Stimulated activated CD8-positive, alpha-beta memory T cell treated with anti-CD3 and anti-CD28 coated beads, Interleukin-7, amount 100 ng/mL, for 48 hours (primary cell): ENCODE measurements around the gene OR52E5.

Experiments used
- DNase-seq, 2 donors: peaks; one replicate each; pipeline ENCODE4 v3.0.0-alpha.2; 2020; ENCODE audit warnings: low read depth in 1 of 2; ENCODE audit errors: extremely low read depth in 1 of 2

Gene OR52E5

DNA sequence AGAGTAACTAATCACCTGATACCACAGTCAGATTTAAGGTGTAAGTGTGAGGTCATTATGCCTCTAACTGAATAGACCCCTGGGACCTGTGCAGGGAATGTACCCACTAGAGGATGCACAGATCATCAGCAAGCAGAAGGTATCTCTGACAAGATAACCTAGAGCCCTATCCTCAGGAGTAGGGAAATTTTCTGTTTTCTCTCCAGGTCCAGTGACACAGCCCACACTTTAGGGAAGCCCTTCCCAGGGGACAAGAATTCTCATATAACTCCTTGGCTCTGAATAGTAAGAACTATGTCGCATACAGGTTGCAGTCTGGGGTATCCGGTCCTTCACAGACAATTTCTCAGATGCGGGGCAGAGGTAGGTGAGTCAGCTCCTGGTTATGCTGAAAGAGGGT is at the start of gene OR52E5:
TSS of gene OR52E5 (plus strand) at position 301 of the 400 bp plus-strand sequence. CDS start 7,569 bp downstream, outside the sequence.
- no peak for DNase-seq

DNA sequence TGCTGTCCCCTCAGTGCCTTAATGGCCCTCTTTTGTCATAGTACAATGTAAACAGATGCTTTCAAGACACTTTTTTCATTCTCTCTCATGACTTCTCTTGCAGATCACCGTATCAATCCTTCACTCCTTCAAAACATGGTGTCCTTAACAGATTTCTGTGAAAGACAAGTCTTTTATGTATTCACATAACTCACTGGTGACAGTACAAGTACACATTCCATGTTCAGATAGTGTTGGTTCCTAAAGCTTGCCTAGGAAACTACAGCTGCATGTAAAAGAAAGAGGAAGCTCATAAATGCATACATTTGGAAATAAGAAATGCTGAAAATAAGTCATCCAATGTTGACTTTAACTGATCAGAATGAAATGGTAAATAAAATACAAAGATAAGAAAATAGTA is 46.3 kb upstream of the OR52E5 start:
- DNase-seq, result no peak

DNA sequence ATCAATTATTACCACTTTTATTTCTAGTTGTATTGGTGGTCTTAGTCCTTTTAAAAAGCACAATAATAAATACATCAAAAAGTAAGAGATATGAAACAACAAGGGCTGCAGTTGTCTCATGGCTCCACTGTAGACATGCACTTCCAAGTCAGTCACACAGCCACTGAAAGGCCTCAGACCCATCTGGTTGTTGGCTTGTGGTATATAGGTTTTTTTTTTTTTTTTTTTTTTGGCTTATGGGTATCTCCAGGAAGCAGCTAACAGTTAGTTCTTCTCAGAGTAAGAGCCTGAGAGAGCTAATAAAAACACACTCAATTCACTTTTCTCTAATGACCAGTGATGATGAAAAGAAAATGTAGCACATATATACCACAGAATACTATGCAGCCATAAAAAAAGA is 45.3 kb upstream of the OR52E5 start:
- no peak for DNase-seq

DNA sequence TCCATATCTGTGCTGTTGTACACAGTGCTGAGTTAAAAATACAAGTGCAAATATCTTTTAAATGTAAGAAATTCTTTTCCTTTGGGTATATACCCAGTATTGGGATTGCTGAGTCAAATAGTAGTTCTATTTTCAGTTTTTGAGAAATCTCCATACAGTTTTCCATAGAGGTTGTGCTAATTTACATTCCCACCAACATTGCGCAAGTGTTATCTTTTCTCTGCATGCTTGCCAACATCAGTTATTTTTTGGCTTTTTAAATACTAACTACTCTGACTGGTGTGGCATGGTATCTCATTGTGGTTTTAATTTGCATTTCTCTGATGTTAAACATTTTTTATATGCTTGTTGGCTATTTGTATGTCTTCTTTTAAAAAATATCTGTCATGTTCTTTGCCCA is 42.0 kb upstream of the OR52E5 start:
- no peak for DNase-seq

DNA sequence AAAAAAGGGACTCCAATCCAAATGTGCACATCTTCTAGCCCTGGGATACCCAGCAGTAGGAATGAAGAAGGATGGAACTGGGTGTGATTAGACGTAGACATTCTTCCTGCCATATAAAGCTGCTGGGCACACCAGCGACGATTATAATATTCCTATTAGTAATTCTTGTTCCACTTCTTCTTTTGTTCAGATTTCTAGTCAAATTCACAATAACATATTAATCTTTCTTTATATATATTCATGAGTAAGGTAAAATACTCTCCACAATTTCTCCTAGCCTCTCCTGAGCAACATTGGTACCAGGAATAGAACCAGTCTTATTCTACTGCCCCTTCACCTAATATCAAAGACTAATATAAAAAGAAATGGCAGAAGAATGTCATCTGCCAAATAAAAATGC is 35.4 kb upstream of the OR52E5 start, which contains the start of gene OR52E8:
TSS of gene OR52E8 (minus strand) at position 101 of the 400 bp plus-strand sequence. CDS start at position 101, 0 bp downstream.
- no peak for DNase-seq

DNA sequence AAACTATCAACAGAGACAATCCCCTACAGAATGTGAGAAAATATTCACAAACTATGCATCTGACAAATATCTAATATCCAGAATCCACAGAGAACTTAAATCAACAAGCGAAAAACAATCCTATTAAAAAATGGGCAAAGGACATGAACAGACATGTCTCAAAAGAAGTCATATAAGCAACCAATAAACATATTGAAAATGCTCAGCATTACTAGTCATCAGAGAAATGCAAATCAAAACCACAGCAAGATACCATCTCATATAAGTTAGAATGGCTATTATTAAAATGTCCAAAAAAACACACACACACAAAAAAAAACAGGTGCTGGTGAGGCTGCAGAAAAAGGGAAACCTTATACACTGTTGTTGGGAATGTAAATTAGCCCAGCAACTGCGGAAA is 27.2 kb upstream of the OR52E5 start:
- no peak for DNase-seq

DNA sequence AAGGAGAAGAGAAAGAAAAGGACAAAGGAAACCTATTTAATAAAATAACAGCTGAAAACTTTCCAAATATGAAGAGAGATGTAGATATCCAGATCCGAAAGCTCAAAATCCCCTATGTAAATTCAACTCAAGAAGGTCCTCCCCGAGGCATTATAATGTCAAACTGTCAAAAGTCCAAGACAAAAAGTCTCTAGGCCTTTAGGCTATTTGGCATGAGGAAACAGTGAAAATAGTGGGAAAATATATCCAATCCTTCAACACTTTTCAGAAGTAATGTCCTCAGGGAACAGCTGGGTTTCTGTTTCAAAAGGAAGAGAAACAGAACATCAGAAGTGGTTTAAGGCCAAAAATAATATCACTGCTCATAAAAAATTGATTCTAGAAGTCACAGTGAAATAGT is 14.4 kb upstream of the OR52E5 start:
- no peak for DNase-seq

DNA sequence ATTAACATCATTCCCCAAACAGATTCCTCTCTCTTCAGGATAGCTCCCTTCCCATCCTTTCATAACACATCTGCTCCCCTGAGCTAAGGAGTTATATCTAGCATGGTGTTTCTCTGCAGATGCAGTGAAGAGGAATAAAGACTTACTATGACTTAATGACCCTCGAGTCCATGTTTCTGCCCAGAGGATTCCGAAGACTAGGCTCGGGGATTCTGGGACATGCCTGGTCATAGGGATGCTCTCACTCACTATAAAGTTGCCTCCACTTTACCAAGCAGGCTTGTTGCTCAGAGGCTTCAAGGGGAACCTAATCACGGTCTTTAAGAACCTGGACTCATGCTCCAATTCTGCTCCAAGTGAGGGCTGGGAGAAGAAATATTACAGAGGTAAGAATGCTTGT is 12.7 kb upstream of the OR52E5 start, which contains the start of gene OR52E4:
TSS of gene OR52E4 (plus strand) at position 301 of the 400 bp plus-strand sequence. CDS start 3,664 bp downstream, outside the sequence.
- no peak for DNase-seq

DNA sequence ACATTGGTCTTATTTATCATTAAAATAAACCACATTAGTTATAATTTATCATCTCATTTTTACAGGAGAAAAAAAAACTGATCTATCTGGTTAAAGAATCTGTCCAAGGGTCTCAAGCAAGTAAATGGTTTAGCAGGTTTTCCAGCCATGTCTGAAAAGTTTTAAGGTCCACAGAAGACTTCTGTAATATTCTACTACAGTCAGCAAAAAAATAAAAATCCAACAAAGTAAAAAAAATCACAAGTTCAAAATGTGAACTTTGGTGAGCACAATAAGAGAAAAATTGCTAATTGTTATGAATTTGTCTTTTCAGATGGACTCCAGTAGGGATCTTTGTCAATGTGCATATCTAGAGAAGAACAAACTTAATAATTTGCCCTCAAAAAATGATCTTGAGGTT is 11.3 kb upstream of the OR52E5 start:
- DNase-seq, result no peak

DNA sequence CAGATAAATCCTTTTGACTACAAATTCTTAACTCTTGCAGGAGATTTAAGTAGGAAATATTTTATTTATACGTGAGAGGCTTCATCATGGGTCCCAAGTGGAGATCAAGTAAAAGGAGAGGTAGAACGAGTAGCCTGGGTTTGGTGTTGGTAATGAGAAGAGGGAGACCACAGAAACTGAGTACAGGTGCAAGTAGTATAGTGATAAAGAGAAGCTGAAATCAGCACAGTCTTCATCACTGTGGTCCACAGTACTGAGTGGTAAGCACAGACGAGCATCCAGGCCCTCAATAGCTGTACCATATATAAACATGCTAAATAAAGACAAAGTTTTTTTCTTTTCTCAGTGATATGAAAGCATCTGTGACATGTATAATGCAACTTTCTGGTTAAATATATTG is 5.8 kb upstream of the OR52E5 start:
- DNase-seq, result no peak

DNA sequence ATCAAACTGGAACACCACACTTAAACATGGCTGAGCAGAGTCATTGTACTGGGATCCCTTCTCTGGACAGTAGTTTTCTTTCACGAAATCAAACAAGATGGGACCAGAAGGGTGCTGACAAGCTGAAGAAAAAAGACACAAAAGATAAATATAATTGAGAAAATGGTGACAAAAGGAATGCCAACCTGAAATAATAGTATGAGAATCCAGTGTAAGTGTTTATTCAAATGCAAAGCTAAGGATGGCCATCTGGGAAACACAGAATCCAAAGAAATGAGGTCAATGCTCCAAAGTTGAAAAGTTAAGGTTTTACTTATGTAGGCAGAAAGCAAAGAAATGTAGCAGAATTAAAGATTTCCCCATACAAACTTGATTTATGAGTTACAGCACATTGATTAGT is 5.3 kb upstream of the OR52E5 start:
- no peak for DNase-seq

DNA sequence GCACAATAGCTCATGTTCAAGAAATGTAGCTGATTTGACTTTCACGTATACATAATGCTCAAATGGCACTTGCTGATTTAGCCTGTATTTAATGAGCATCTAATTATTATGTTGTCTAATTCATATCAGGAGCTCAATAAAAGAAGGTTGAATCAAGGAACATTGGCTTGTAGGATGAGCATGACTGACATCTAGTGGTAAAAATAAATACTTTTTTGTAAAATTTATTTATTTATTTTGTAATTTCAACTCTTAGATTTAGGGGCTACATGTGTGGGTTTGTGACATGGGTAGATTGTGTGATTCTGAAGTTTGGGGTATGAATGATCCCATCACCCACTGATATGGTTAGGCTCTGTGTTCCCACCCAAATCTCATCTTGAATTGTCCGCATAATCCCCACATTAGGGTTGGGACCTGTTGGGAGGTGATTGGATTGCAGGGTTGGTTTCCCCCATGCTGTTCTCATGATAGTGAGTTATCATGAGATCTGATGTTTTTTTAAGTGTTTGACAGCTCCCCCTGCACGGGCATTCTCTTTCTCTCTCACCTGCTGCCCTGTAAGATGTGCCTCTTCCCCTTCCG is 1.7 kb upstream of the OR52E5 start:
- DNase-seq, result no peak

DNA sequence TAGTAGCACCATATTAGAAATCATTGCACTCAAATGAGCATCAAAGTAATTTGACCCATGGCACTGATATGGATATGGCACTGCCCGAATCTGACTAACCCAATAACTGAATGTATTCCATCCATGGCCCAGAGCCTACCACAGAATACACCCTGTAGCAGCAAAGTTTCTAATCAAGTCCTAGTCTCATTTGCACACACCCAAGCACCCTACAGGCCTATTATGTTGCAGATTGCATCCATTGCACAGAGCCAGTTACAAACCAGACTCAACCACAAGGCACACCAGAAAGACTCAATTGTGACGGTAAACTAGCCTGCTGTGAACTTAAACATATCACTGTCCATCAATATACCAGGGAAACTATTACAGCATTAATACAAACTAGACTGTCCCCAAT is 6.5 kb downstream of the OR52E5 start:
- DNase-seq, result no peak

DNA sequence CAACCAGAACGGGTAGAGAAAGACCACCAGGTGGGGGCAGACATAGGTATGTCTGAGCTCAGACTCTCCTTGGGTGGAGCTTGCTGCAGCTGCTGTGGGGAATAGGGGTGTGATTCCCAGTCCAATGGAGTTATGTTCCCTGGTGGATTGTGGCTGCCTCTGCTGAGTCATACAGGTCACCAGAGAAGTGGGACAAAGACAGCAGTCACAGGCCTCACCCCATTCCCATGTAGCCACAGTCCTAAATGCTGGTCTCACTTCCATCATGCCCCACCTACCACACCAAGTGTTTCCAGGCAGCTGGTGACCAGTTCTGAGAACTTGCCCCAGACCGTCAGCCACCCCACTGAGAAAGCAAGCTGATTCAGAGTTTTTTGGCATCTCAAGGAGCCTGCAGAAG is 17.5 kb downstream of the OR52E5 start:
- DNase-seq, result no peak

DNA sequence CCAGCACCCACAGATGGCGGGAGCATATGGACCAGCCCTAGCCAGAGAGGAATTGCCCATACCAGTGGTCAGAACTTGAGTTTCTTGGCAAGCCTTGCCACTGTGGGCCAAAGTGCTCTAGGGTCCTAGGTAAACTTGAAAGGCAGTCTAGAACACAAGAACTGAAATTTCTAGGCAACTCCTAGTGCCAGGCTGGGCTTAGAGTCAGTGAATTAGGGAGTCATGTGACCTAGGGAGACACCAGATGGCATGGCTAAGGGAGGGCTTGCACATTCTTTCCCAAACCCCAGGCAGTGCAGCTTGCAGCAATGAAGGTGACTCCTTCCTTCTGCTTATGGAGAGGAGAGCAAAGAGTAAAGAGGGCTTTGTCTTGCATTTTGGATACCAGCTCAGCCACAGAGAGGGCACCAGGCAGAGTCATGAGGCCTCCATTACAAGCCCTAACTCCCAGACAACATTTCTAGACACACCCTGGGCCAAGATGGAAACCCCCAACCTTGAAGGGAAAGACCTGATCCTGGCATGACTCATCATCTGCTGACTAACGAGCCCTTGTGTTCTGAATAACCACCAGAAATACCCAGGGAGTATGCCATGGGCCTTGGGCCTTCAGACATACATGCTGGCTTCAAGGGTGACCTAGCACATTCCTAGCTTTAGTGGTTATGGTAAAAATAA is 29.9 kb downstream of the OR52E5 start:
- DNase-seq, result peak in 1 of 2 donors; percentile 40

DNA sequence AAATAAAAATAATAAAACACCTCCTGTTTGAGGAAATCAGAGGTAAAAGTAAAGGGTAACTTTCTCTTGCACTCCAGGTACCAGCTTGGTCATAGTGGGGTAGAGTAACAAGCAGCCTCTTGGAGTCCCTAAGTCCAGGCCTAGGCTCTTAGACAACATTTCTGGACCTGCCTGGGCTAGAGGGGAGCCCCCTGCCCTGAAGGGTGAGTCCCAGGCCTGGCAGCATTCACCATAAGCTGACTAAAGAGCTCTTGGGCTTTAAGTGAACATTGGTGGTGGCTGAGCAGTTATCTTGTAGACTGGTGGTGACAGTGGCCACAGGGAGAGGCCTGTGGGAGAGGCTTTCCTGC is 30.4 kb downstream of the OR52E5 start:
- DNase-seq, result no peak

DNA sequence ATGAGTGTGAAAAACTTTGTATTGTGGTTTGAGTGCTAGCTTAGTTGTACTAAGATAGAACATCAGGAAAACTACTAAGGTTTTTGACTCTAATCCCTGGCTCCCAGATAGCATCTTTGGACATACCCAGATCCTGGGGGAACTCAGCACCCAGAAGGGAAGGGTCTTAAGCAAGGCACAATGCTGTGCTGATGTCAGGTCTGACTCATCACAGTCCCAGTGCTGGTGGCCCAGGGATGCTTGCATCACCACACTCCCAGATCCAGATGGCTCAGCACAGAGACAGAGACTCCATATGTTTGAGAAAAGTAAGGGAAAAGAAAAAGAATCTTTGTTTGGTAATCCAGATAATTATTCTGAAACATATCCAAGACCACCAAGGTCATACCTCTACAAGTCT is 30.8 kb downstream of the OR52E5 start:
- DNase-seq, result no peak

DNA sequence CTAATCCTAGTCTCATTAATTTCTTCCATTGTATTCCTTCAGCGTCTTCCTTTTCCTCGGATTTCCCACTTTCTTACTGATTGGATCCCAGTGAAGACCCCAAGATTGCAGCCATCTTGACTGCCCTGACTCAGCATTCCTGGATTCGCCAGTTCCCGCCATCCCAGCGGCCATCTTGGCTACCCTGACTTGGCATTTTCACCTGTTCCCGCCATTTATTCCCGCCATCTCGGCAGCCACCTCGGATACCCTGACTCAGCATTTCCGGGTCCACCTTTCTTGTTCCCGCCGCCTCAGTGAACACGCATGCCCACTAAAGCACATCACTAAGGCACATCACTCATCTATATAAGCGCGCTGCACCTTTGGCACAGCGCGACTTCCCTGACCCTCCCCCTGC is 35.3 kb downstream of the OR52E5 start:
- no peak for DNase-seq

DNA sequence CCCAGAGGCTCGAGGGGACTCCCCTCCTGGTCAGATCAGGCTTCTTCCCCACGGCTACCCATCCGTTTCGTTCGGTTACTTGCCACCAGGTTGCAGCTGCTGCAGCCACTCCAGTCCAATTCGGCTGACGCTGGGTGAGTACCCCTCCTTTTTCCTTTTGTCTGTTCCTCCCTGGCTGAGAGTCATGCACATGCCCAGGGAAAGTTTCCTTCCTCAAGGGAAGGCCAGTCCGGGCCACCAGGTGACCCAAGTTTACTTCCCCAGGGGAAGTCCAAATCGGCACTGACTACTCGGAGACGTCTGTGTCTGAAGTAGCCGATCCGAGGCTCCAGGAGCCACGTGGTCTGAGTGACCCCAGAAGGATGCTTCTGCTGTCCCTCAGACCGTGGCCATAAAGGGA is 35.8 kb downstream of the OR52E5 start:
- DNase-seq, result no peak

DNA sequence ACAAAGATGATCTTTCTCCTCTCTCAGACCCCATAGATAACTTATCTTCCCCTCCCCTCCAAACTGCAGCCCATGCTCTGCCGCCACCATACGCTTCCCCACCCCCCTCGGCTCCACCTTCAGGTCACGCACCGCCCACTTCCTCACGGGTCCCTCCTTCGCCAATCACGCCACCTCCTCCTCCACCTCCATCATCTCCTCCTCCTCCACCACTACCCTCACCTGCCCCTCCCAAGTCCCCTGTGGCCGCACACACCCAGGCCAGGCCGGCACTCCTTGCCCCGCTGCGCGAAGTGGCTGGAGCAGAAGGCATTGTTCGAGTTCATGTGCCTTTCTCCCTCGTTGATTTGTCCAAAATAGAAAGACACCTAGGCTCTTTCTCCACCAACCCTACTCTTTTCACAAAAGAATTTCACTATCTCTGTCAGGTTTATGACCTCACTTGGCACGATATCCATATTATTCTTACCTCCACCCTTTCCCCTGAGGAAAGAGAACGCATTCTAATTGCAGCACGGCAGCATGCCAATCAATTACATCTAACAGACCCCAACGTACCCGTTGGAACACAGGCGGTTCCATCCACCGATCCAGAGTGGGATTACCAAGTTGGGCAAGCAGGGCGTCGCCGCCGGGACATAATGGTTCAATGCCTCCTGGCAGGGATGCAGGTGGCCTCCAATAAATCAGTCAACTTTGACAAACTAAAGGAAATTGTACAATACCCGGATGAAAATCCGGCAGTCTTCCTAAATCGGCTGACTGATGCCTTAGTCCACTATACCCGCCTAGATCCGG is 36.8 kb downstream of the OR52E5 start:
- no peak for DNase-seq

DNA sequence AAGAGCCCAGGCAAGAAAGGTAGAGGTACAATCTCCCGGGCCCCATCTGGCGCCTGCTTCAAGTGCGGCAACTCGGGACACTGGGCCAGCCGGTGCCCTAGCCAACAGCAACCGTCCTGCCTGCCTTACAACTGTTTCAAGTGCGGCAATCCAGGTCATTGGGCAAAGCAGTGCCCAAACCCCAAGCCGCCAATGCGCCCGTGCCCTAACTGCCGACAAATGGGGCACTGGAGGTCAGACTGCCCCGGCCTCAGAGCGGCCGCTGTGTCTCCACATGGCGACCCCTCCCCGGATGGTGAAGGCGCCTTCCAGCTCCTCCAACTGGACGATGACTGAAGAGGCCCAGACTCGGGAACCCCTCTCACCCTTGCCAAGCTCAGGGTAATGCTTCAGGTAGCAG is 37.6 kb downstream of the OR52E5 start:
- no peak for DNase-seq

DNA sequence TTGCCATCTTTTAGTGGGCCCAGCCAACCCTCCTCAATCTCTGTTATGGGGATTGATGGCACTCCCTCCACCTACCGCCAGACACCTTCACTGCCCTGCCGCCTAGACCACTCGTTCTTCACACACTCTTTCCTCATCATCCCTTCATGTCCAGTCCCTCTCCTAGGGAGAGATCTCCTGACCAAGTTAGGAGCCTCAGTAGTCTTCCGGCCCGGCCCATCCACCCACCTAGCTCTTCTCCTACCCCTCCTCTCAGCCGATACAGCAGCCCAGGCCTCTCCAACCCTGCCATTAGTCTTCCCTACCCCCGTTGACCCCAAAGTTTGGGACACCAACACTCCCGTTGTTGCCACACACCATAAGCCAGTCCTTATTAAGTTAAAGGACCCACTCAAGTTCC is 38.1 kb downstream of the OR52E5 start:
- no peak for DNase-seq
